ENCODE results near the gene PVALB. TPM values are rescaled to one million over a fixed set of nuclear protein-coding genes. Genes with fewer than 3 reads are reported as not detected.

Gene PVALB
- total and polyA plus RNA-seq, 2 donors (not counting 3 experiments of a cell fraction or from before 2014, with no cell fraction given) = not detected

GRCh38 chr22:36809351-36809750 lies 7.5 kb downstream of the PVALB start:
- DNase-seq (ENCODE audit: low read depth, low spot score) (no peak), FAIRE-seq (no peak)
- Histone ChIP-seq H3K27me3 (ENCODE audit: control insufficient read depth in 2 of 2, insufficient read depth in 2 of 2, low read length in 2 of 2) (peaks cover 9 to 16% of the 10 kb centered on the region in 2 experiments), H3K36me3 (ENCODE audit: control insufficient read depth in 2 of 2, extremely low read depth in 1 of 2, insufficient read depth in 2 of 2, low read length in 2 of 2) (no peaks in the 10 kb centered on the region), H4K20me1 (replicated peaks; ENCODE audit: control insufficient read depth, extremely low read depth, insufficient read depth, low read length) (no peaks in the 10 kb centered on the region), H3K9ac (replicated peaks; ENCODE audit: extremely low read depth, insufficient read depth, low read length) (no peak overlapping the region), H2AFZ (ENCODE audit: low read depth, low read length) (no peak overlapping the region), H3K9me3 (replicated peaks; ENCODE audit: control insufficient read depth, insufficient read depth, low read length) (no peaks in the 10 kb centered on the region), H3K4me2 (ENCODE audit: insufficient read depth, low read length) (no peak overlapping the region), H3K4me1 (ENCODE audit: control insufficient read depth, extremely low read depth, insufficient read depth, low read length) (no peaks in the 10 kb centered on the region), H3K9me1 (replicated peaks; ENCODE audit: control insufficient read depth, extremely low read depth, insufficient read depth, low read length) (no peaks in the 10 kb centered on the region), H3K79me2 (ENCODE audit: control insufficient read depth, insufficient read depth, low read length) (no peaks in the 10 kb centered on the region), H3K4me3 (replicated peaks in 1 of 3; ENCODE audit: insufficient read depth in 1 of 3, low read depth in 1 of 3, low read length in 3 of 3) (no peak overlapping the region), H3K27ac (ENCODE audit: insufficient read depth, low read depth, low read length) (no peak overlapping the region)
- ChIA-PET POLR2A (no interaction called here), CTCF (interaction anchor here (1.2 kb wide), 1 partner anchor 27 kb away, joined by 3 read pairs; no protein-coding TSS in a partner anchor)
- no TSS peak for BruUV-seq (replicated peaks)
- dilution Hi-C loops (cut with MboI; ENCODE audit: extremely low pct_ligation_motif_present, low sequenced_read_pairs) = no loop called here
- TF ChIP-seq MYC (IDR thresholded peaks at IDR 0.05; ENCODE audit: low read depth, low read length) (no peak), POLR2AphosphoS5 (IDR thresholded peaks at IDR 0.05; ENCODE audit: insufficient read depth, low read depth, low read length) (no peak), MAX (IDR thresholded peaks at IDR 0.05; ENCODE audit: insufficient read depth, insufficient read length) (no peak), CTCF (IDR thresholded peaks at IDR 0.05; ENCODE audit: extremely low read depth in 1 of 2, insufficient read depth in 1 of 2, low read depth in 1 of 2, low read length in 2 of 2) (no peak), POLR2A (IDR thresholded peaks at IDR 0.05; ENCODE audit: low read depth, low read length) (no peak), EZH2 (IDR thresholded peaks at IDR 0.05; ENCODE audit: borderline replicate concordance, low read depth, low read length, severe bottlenecking) (no peak), JUN (IDR thresholded peaks at IDR 0.05; ENCODE audit: borderline replicate concordance, insufficient read depth, insufficient read length, low read depth) (no peak), GATA2 (IDR thresholded peaks at IDR 0.05; ENCODE audit: insufficient read depth, insufficient read length, low read depth, low read length) (no peak), FOS (IDR thresholded peaks at IDR 0.05; ENCODE audit: borderline replicate concordance, insufficient read depth, low read length) (no peak)
- intact Hi-C loops (cut with micrococcal nuclease) = no loop called here
